Left lung (tissue), 14 donors: ENCODE results near the gene SDCBP2. TPM values are rescaled to one million over a fixed set of nuclear protein-coding genes. Genes with fewer than 3 reads are reported as not detected.
A peak's percentile ranks its signal among the peaks of the same experiment; 100 is the strongest.

ENCODE experiments used
- ATAC-seq: fragments of 200-7000 bp; cut with Tn5 transposase; one replicate; pipeline ENCODE4 v1.9.1; 2020; ENCODE audit warnings: moderate library complexity
- DNase-seq, 4 donors: peaks; one replicate each; pipeline ENCODE4 v3.0.0-alpha.2; 2013 to 2020
- H3K27ac ChIP-seq, 2 donors: fragments of 200-600 bp; sonication (generic) in 1 of 2; one replicate each; pipeline versions ENCODE4 v1.5.0 to v1.8.0; 2020 to 2021
- H3K27me3 ChIP-seq, 2 donors: fragments of 200-600 bp; sonication (generic) in 1 of 2; one replicate each; pipeline versions ENCODE4 v1.5.0 to v1.8.0; 2020 to 2021
- H3K36me3 ChIP-seq, 2 donors: fragments of 200-600 bp; sonication (generic) in 1 of 2; one replicate each; pipeline versions ENCODE4 v1.5.0 to v1.8.0; 2020 to 2021
- H3K4me1 ChIP-seq, 2 donors: fragments of 200-600 bp; one replicate each; pipeline ENCODE4 v1.8.0; 2021
- H3K4me3 ChIP-seq, 2 donors: fragments of 200-600 bp; sonication (generic) in 1 of 2; one replicate each; pipeline versions ENCODE4 v1.5.0 to v1.8.0; 2020 to 2021; ENCODE audit warnings: mild to moderate bottlenecking in 1 of 2
- H3K9me3 ChIP-seq, 2 donors: fragments of 200-600 bp; sonication (generic) in 1 of 2; one replicate each; pipeline versions ENCODE4 v1.5.0 to v1.8.0; 2020 to 2021
- CTCF ChIP-seq, 2 donors: fragments of 200-600 bp; sonication (generic) in 1 of 2; IDR thresholded peaks; one replicate each; pipeline versions ENCODE4 v1.5.0 to v1.8.0; 2021; ENCODE audit warnings: antibody characterized with exemption in 2 of 2
- intact Hi-C, 2 donors: fragments of 100-400 bp; cut with DNase I; formaldehyde crosslinking; loops; one replicate each; pipeline versions ENCODE4 v1.11.2 to v1.14.2; 2022
- long read RNA-seq, 12 donors: library from polyadenylated mRNA in 2 of 12; unstranded in 2 of 12; transcript quantifications; one replicate each; pipeline ENCODE4 v2.0.0 and lab custom pipeline, GENCODE V29; 2019 to 2026
- polyA plus RNA-seq, 6 donors: library from polyadenylated mRNA; unstranded; fragments of 120-200 nt; gene quantifications; one replicate each; pipeline ENCODE4 v1.2.1, GENCODE V29; 2013; ENCODE audit not compliant: insufficient read length in 6 of 6
- total RNA-seq, 2 donors: library from RNA; stranded (reverse); fragmentation: NEBNext Ultra II Directional; extraction: Animal tissue kit (Norgen Biotek cat#: 25700); gene quantifications; one replicate each; pipeline ENCODE4 v1.2.1, GENCODE V29; 2021
- donor health status: DM: no; HTN: yes; CAD: no.
- donor health status: DM: no; HTN: no; CAD: no.

Gene SDCBP2
- total RNA-seq (10 to 100 TPM; 13.5 to 21.5 TPM), polyA plus RNA-seq (1 to 10 TPM; 1.8 to 3.3 (median 2.9) TPM)
- long read RNA-seq, donor 1, partial matches to known transcripts, result 0 of 1 reads
- long read RNA-seq, donor 1, other reads (novel, unspliced or antisense), result 0 of 1 reads
- long read RNA-seq, donor 2, partial matches to known transcripts, result 0 of 1 reads
- long read RNA-seq, donor 2, other reads (novel, unspliced or antisense), result 0 of 1 reads
- long read RNA-seq, donor 3, partial matches to known transcripts, result 0 of 1 reads
- long read RNA-seq, donor 3, other reads (novel, unspliced or antisense), result 0 of 1 reads
- long read RNA-seq, donor 4, transcript SDCBP2-202 (9 exons, 1,519 nt), result major isoform, 28 of 31 reads
- long read RNA-seq, donor 4, partial matches to known transcripts, result 0 of 31 reads
- long read RNA-seq, donor 4, other reads (novel, unspliced or antisense), result 1 of 31 reads
- long read RNA-seq, donor 5, partial matches to known transcripts, result 0 of 2 reads
- long read RNA-seq, donor 5, other reads (novel, unspliced or antisense), result 0 of 2 reads
- long read RNA-seq, donor 6, result 0 reads
- long read RNA-seq, donor 7, partial matches to known transcripts, result 0 of 1 reads
- long read RNA-seq, donor 7, other reads (novel, unspliced or antisense), result 0 of 1 reads
- long read RNA-seq, donor 8, partial matches to known transcripts, result 0 of 2 reads
- long read RNA-seq, donor 8, other reads (novel, unspliced or antisense), result 0 of 2 reads
- long read RNA-seq, donor 9, result 0 reads
- long read RNA-seq, donor 10, transcript SDCBP2-202 (9 exons, 1,519 nt), result major isoform, 28 of 41 reads
- long read RNA-seq, donor 10, partial matches to known transcripts, result 1 of 41 reads
- long read RNA-seq, donor 10, other reads (novel, unspliced or antisense), result 11 of 41 reads
- long read RNA-seq, donor 11, result 0 reads
- long read RNA-seq, donor 12, partial matches to known transcripts, result 0 of 2 reads
- long read RNA-seq, donor 12, other reads (novel, unspliced or antisense), result 0 of 2 reads

- intact Hi-C loops, result loop anchor here in 1 of 2 donors (10.0 kb wide), 1 partner anchor 56 kb away; no protein-coding TSS in a partner anchor
- no peaks in the 10 kb centered on the region for H3K27me3 ChIP-seq
- peak within 1 kb of the TSS; percentile 98 to 99 for H3K27ac ChIP-seq
- ATAC-seq (peak; percentile 58), DNase-seq (peak in 1 of 4 donors; percentile 74)
- no peak for TF ChIP-seq CTCF (IDR thresholded peaks at IDR 0.05)
- H3K4me1 ChIP-seq, result peaks cover 33 to 84% of the 10 kb centered on the region in 2 donors
- H3K9me3 ChIP-seq, result no peaks in the 10 kb centered on the region
- H3K4me3 ChIP-seq, result peak within 1 kb of the TSS in 1 of 2 donors; percentile 1
- no peaks in the 10 kb centered on the region for H3K36me3 ChIP-seq
Observed at GRCh38 chr20:1328680-1329330, at the start of gene SDCBP2. Gene SDCBP2, minus strand, starts transcription at chr20:1329139. Its CDS starts 8,723 bp downstream, at chr20:1320416.

GRCh38 chr20:1378735-1379125, 49.8 kb upstream of the SDCBP2 start:
- Histone ChIP-seq H3K4me3 (no peak overlapping the region), H3K4me1 (peaks cover 42 to 100% of the 10 kb centered on the region in 2 donors), H3K9me3 (no peaks in the 10 kb centered on the region), H3K27ac (peak overlapping the region in 1 of 2 donors; percentile 79), H3K27me3 (no peaks in the 10 kb centered on the region), H3K36me3 (peaks cover 0 to 14% of the 10 kb centered on the region in 2 donors)
- intact Hi-C loops, result no loop called here
- no peak for DNase-seq
- ATAC-seq, result no peak
- no peak for TF ChIP-seq CTCF (IDR thresholded peaks at IDR 0.05)

- Histone ChIP-seq H3K36me3 (peaks cover 0 to 20% of the 10 kb centered on the region in 2 donors), H3K4me1 (peaks cover 41 to 100% of the 10 kb centered on the region in 2 donors), H3K27me3 (no peaks in the 10 kb centered on the region), H3K9me3 (no peaks in the 10 kb centered on the region), H3K4me3 (no peak overlapping the region), H3K27ac (peak overlapping the region in 1 of 2 donors; percentile 79)
- intact Hi-C loops, result no loop called here
- ATAC-seq (no peak), DNase-seq (no peak)
- TF ChIP-seq CTCF (IDR thresholded peaks at IDR 0.05), result no peak
Observed at GRCh38 chr20:1377984-1378734, 49.2 kb upstream of the SDCBP2 start.

- H3K4me1 ChIP-seq, result peaks cover 33 to 100% of the 10 kb centered on the region in 2 donors
Observed at GRCh38 chr20:1377341-1377871, 48.5 kb upstream of the SDCBP2 start.

More at GRCh38 chr20:1377341-1377871, 48.5 kb upstream of the SDCBP2 start:
- Histone ChIP-seq H3K36me3 (peaks cover 0 to 27% of the 10 kb centered on the region in 2 donors), H3K27ac (peak overlapping the region in 1 of 2 donors; percentile 79), H3K9me3 (no peaks in the 10 kb centered on the region), H3K4me3 (no peak overlapping the region), H3K27me3 (no peaks in the 10 kb centered on the region)
- ATAC-seq (no peak), DNase-seq (no peak)
- intact Hi-C loops, result no loop called here
- TF ChIP-seq CTCF (IDR thresholded peaks at IDR 0.05), result no peak
